NK-92 treated with Interleukin-12 subunit alpha and Interleukin-12 subunit beta, amount 100 ng/mL, for 24 hours (cell line): ENCODE data around the gene JPH3.

Source experiments
- DNase-seq: peaks from one replicate; lab custom pipeline; 2025; lab: John Stamatoyannopoulos, UW

JPH3 gene

GRCh38 chr16:87626905-87627304, 24.6 kb downstream of the JPH3 start:
- DNase-seq: no peak

GRCh38 chr16:87627542-87628245, 25.4 kb downstream of the JPH3 start:
- DNase-seq: no peak

GRCh38 chr16:87628246-87628923, 26.1 kb downstream of the JPH3 start:
- DNase-seq: no peak

GRCh38 chr16:87628940-87629339, 26.6 kb downstream of the JPH3 start:
- no peak for DNase-seq

GRCh38 chr16:87631067-87631466, 28.8 kb downstream of the JPH3 start:
- DNase-seq: no peak

- DNase-seq: no peak
Measured at GRCh38 chr16:87634411-87634810, 32.1 kb downstream of the JPH3 start.

DNA sequence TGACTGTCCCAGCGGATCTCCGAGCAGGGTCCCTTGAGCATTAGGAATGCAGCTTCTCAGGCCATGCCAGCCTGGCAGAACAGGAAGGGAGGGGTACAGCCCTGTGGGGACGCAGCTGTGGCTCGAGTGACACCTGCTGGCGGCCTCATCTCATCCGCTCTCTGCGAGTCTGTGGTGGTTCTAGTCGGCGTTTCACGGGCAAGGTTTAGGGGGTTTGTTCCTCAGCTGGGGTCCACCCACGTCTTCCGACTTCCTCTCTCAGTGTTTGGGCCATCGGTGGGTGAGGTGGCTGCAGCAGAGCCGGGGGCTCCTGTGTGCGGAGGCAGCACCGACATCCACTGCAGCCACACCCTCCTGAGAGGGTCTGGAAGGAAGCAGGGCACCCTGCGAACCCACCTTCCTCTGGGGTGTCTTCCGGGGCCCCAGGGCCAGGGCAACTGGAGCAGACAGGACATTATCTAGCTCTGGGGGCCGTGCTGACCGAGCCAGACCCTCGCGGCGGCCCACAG, 33.3 kb downstream of the JPH3 start:
- peak; percentile 21 for DNase-seq

DNA sequence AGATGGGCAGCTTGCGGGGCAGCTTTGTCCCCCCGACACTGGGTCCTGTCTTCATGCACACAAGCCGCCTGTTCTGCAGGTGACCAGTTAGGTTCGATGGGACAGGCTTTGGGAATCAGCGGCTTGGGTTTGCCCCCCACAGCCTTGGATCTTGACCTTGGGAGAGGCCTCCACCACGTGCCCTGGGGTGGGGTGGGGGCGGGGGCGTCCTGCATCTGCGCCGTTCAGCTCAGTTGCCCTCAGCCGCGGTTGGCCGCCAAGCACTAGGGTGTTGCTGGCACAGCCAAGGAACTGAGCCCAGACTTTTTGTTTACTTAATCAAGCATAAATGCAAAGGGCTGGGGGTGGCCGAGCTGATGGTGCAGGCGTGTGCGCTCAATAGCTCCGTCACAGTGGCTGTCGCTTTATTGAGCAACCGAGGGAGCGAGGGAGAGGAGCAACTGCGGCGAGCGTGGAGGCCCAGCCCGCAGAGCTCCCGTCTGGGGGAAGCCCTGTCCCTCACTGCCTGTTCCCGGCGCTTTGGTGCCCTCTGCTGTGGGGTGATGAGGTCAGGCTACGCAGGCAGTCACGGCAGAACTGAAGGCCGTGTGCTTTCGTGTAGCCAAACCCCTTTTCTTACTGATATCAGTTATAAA, 33.9 kb downstream of the JPH3 start:
- DNase-seq: peak; percentile 11

- no peak for DNase-seq
Measured at GRCh38 chr16:87636741-87637140, 34.4 kb downstream of the JPH3 start.

GRCh38 chr16:87637357-87637756, 35.0 kb downstream of the JPH3 start:
- DNase-seq: no peak

GRCh38 chr16:87638736-87639135, 36.4 kb downstream of the JPH3 start:
- no peak for DNase-seq

DNA sequence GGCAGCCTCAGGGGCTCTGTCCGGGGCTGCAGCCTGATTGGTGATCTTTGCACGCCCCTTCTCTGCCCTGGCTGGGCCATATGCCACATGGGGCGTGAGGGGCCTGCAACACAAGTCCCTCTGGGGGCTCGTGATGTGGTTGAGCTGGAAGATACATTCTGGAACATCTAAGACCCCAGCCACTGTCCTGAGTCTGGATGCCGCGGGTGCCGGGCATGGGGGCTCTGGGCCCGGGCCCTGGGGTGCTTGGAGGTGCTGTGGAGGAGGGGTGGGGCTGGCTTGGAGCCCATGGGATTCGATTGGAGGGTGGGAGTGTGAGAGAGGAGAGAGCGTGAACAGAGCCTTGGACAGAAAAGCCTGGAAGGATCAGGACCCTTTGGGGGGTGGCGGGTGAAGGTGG, 39.4 kb downstream of the JPH3 start:
- DNase-seq: no peak

- DNase-seq: no peak
Measured at GRCh38 chr16:87642491-87642890, 40.2 kb downstream of the JPH3 start.

GRCh38 chr16:87644186-87644585, 41.9 kb downstream of the JPH3 start:
- DNase-seq: no peak

DNA sequence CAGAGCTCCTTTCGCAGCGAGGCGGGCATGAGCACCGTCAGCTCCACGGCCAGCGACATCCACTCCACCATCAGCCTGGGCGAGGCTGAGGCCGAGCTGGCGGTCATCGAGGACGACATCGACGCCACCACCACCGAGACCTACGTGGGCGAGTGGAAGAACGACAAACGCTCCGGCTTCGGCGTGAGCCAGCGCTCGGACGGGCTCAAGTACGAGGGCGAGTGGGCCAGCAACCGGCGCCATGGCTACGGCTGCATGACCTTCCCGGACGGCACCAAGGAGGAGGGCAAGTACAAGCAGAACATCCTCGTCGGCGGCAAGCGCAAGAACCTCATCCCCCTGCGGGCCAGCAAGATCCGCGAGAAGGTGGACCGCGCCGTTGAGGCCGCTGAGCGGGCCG, 42.3 kb downstream of the JPH3 start:
- DNase-seq: no peak

GRCh38 chr16:87645802-87646201, 43.5 kb downstream of the JPH3 start:
- DNase-seq: no peak

DNA sequence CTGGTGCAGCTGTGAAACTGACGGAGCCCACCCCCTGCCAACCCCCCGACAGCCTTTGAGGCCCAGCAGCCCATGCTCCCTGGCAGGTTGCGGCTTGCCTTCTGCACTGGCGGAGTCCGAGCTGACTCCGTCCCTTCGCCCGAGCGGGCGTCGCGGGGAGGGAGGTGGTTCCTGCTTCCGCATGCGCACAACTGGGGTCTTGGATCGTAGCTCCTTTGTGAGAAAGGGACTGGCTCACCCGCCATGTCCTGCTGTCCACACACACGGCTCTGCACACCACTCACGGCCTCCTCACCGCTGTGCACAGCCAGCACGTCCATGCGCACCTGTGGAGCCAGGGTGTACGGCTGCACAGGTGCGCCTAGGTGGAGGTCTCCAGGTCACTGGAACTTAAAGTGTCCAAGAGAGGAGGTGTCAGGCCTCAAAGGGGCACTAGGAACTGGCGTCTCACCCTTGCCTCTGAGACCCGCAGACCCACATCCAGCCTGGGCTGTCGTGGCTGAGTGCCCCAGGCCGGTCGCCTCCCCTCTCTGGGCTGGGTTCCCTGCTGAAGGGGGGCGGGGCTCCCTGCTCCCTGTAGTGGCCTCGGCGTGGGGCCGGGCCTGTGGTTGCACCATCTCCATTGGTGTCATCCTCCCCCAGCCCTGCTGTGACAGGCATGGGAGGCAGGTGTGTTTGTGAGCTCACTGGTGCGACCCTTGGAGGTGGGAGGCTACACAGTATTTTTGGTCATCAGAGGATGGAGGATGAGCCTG, 45.3 kb downstream of the JPH3 start:
- DNase-seq: no peak

- no peak for DNase-seq
Measured at GRCh38 chr16:87648236-87648635, 45.9 kb downstream of the JPH3 start.

DNA sequence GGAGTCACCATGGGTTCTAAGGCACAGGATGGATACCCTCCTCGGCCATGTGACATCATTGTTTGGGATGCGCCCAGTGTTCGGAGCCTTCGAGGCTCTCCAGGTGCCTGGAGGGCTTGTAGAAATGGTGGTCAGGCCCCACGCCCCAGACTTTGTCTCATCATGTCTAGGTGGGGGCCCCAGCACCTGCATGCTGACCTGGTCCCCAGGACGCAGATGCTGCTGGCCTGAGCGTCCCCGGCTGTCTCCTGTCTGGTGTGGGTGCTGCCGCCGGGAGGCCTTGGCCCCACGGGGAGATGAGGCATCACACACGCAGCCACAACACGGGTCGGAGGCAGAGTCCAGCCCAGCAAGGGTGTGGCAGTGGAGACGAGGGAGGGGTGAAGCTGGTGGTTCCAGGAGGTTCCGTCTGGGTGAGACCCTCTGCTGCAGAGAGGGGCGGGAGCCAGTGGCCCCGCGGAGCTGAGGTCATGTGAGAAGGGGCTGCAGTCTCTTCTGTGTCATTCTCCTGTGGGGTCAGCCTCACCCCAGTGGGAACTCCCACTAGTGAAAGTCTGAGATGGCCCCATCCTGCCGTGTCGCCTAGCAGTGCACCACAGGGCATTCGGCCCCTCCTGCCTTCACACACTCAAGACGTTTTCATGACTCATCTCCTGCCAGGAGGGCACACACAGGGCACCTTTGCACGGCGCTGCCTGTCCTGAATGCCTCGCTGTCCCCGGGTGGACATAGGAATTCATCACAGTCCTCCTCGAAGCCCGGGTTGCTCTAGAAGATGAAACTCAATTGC, 46.6 kb downstream of the JPH3 start:
- DNase-seq: no peak

DNA sequence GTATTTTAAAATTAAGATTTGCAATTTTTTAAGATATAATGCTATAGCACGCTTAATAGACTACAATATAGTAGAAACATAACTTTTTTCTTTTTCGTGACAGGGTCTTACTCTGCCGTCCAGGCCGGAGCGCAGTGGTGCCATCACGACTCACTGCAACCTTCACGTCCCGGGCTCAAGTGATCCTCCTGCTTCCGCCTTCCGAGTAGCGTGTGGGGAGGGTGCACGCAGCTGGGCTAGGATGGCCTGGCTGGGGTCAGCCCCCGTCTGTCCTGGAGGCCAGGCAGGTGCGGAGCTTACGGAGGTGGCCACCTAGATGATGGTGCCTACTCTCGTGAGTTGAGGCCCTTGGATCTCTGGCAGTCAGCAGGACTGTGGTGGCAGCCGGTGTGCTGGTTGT, 50.1 kb downstream of the JPH3 start:
- DNase-seq: no peak

GRCh38 chr16:87652799-87653198, 50.5 kb downstream of the JPH3 start:
- DNase-seq: no peak

GRCh38 chr16:87653234-87653633, 50.9 kb downstream of the JPH3 start:
- DNase-seq: no peak
